Activated CD4-positive, alpha-beta T cell treated with anti-CD3 and anti-CD28 coated beads, Interleukin-2, amount 50 U/mL, for 16 hours (primary cell): Measurements from ENCODE around the gene RASSF9.

ENCODE experiments used
- DNase-seq: peaks from one replicate; pipeline ENCODE4 v3.0.0-alpha.2; 2020

RASSF9 gene

GRCh38 chr12:85820101-85820500 lies 16.1 kb downstream of the RASSF9 start:
- no peak for DNase-seq

- DNase-seq, result no peak
Observed at GRCh38 chr12:85814741-85815140, 21.5 kb downstream of the RASSF9 start.

- no peak for DNase-seq
Observed at GRCh38 chr12:85814071-85814470, 22.1 kb downstream of the RASSF9 start.

GRCh38 chr12:85809500-85809899 lies 26.7 kb downstream of the RASSF9 start:
- no peak for DNase-seq

GRCh38 chr12:85807730-85808129 lies 28.5 kb downstream of the RASSF9 start:
- no peak for DNase-seq

GRCh38 chr12:85805654-85806053 lies 30.6 kb downstream of the RASSF9 start:
- DNase-seq, result no peak

- no peak for DNase-seq
Observed at GRCh38 chr12:85804663-85805062, 31.5 kb downstream of the RASSF9 start.

- no peak for DNase-seq
Observed at GRCh38 chr12:85803923-85804322, 32.3 kb downstream of the RASSF9 start.

GRCh38 chr12:85803231-85803630 lies 33.0 kb downstream of the RASSF9 start:
- no peak for DNase-seq

GRCh38 chr12:85798122-85798521 lies 38.1 kb downstream of the RASSF9 start:
- DNase-seq, result no peak

GRCh38 chr12:85796001-85796400 lies 40.2 kb downstream of the RASSF9 start:
- no peak for DNase-seq

GRCh38 chr12:85794531-85794930 lies 41.7 kb downstream of the RASSF9 start:
- no peak for DNase-seq

- DNase-seq, result no peak
Observed at GRCh38 chr12:85784096-85784720, 52.0 kb downstream of the RASSF9 start.

GRCh38 chr12:85782711-85783110 lies 53.5 kb downstream of the RASSF9 start:
- DNase-seq, result no peak

- DNase-seq, result no peak
Observed at GRCh38 chr12:85781766-85782165, 54.4 kb downstream of the RASSF9 start.

- DNase-seq, result no peak
Observed at GRCh38 chr12:85779768-85780167, 56.4 kb downstream of the RASSF9 start.

- no peak for DNase-seq
Observed at GRCh38 chr12:85775091-85775490, 61.1 kb downstream of the RASSF9 start.

- DNase-seq, result no peak
Observed at GRCh38 chr12:85765453-85765869, 70.7 kb downstream of the RASSF9 start.

- no peak for DNase-seq
Observed at GRCh38 chr12:85759623-85760022, 76.6 kb downstream of the RASSF9 start.

GRCh38 chr12:85759091-85759490 lies 77.1 kb downstream of the RASSF9 start:
- DNase-seq, result no peak

GRCh38 chr12:85755760-85756159 lies 80.4 kb downstream of the RASSF9 start:
- DNase-seq, result no peak
